Hepatocyte (in vitro differentiated cells): ENCODE data around the gene PTPMT1. TPM values are rescaled to one million over a fixed set of nuclear protein-coding genes. Genes with fewer than 3 reads are reported as not detected.
"Not testable (repeated sequence)": the region's sequence is repeated elsewhere in the genome, so short reads cannot be mapped to it uniquely, and the experiment has no call there.

Source experiments
- DNase-seq: peaks from one replicate; pipeline ENCODE4 v3.0.0-alpha.2; 2016; ENCODE audit warnings: low spot score
- H2AFZ ChIP-seq: fragments of 200-600 bp; sonication (generic); 2 replicates; pipeline ENCODE4 v1.6.0; 2016; ENCODE audit warnings: antibody characterized with exemption, mild to moderate bottlenecking
- H3K27ac ChIP-seq: fragments of 200-600 bp; sonication (generic); 2 replicates; pipeline ENCODE4 v1.5.1; 2016; ENCODE audit warnings: mild to moderate bottlenecking
- H3K27me3 ChIP-seq: fragments of 200-600 bp; sonication (generic); 2 replicates; pipeline ENCODE4 v1.6.1; 2016
- H3K36me3 ChIP-seq: fragments of 200-600 bp; sonication (generic); replicated peaks from 2 replicates; pipeline ENCODE4 v1.5.1; 2016; ENCODE audit warnings: low read depth; ENCODE audit not compliant: insufficient read depth
- H3K4me1 ChIP-seq: fragments of 200-600 bp; sonication (generic); 2 replicates; pipeline ENCODE4 v1.5.1; 2016; ENCODE audit warnings: mild to moderate bottlenecking, moderate library complexity; ENCODE audit not compliant: insufficient read depth
- H3K4me2 ChIP-seq: fragments of 200-600 bp; sonication (generic); 2 replicates; pipeline ENCODE4 v1.6.0; 2016
- H3K4me3 ChIP-seq: fragments of 200-600 bp; sonication (generic); 2 replicates; pipeline ENCODE4 v1.5.1; 2016; ENCODE audit warnings: mild to moderate bottlenecking
- H3K79me2 ChIP-seq: fragments of 200-600 bp; sonication (generic); 2 replicates; pipeline ENCODE4 v1.6.0; 2017; ENCODE audit warnings: mild to moderate bottlenecking
- H3K9me2 ChIP-seq: fragments of 200-600 bp; sonication (generic); replicated peaks from 2 replicates; pipeline ENCODE4 v1.6.0; 2017; ENCODE audit warnings: mild to moderate bottlenecking; ENCODE audit not compliant: insufficient read depth
- H3K9me3 ChIP-seq: fragments of 200-600 bp; sonication (generic); 2 replicates; pipeline ENCODE4 v1.5.1; 2016; ENCODE audit warnings: low read depth, mild to moderate bottlenecking
- H4K20me1 ChIP-seq: fragments of 200-600 bp; sonication (generic); 2 replicates; pipeline ENCODE4 v1.6.0; 2016; ENCODE audit warnings: mild to moderate bottlenecking; ENCODE audit not compliant: insufficient read depth, poor library complexity, severe bottlenecking
- CTCF ChIP-seq: fragments of 200-600 bp; sonication (generic); IDR thresholded peaks from 2 replicates; pipeline ENCODE4 v1.5.1; 2016; ENCODE audit warnings: antibody characterized with exemption, mild to moderate bottlenecking; ENCODE audit not compliant: poor library complexity
- EZH2 ChIP-seq: fragments of 200-600 bp; sonication (generic); IDR thresholded peaks from 2 replicates; pipeline ENCODE4 v1.6.1; 2016; ENCODE audit warnings: antibody characterized with exemption, mild to moderate bottlenecking, borderline replicate concordance
- EZH2phosphoT487 ChIP-seq: fragments of 200-600 bp; sonication (generic); IDR thresholded peaks from one replicate; pipeline ENCODE4 v1.6.1; 2018; ENCODE audit warnings: antibody characterized with exemption, mild to moderate bottlenecking, low read depth, moderate library complexity; ENCODE audit not compliant: unreplicated experiment, severe bottlenecking
- WGBS: methylation state at CpG from one replicate; pipeline ENCODE4 v1.1.6; 2016; ENCODE audit warnings: low lambda C conversion rate; ENCODE audit errors: missing lambda C conversion rate; 5-methylcytosine and 5-hydroxymethylcytosine counted together
- polyA plus RNA-seq: library from polyadenylated mRNA; unstranded; fragments of >200 nt; fragmentation: Nextera tagmentation; extraction: Ambion mirVana; gene quantifications from 2 replicates; pipeline ENCODE4 v1.2.1, GENCODE V29; 2016
- total RNA-seq: library from RNA; depleted of rRNA; stranded (reverse); fragments of >200 nt; gene quantifications from 2 replicates; pipeline ENCODE4 v1.2.3, GENCODE V29; 2014

PTPMT1 gene
- total and polyA plus RNA-seq, 2 experiments from 2014 or later = 108 to 112 TPM

- DNase-seq = no peak
- H3K27ac ChIP-seq = no peak overlapping the region
- no peaks in the 10 kb centered on the region for H3K27me3 ChIP-seq
- peaks cover 96% of the 10 kb centered on the region for H3K79me2 ChIP-seq
- peaks cover 28% of the 10 kb centered on the region for H3K4me1 ChIP-seq
- no peak overlapping the region for H3K4me2 ChIP-seq
- TF ChIP-seq EZH2 = no peak
- no peak for TF ChIP-seq CTCF
- TF ChIP-seq EZH2phosphoT487 = no peak
- peaks cover 99% of the 10 kb centered on the region for H4K20me1 ChIP-seq
- WGBS = 92% methylated on average over 6 of the region's 6 CpGs
- no peaks in the 10 kb centered on the region for H3K9me2 ChIP-seq
- H3K9me3 ChIP-seq = no peaks in the 10 kb centered on the region
- no peak overlapping the region for H2AFZ ChIP-seq
- no peak overlapping the region for H3K4me3 ChIP-seq
- no peaks in the 10 kb centered on the region for H3K36me3 ChIP-seq
These were observed 38.2 kb upstream of the PTPMT1 start for GRCh38 chr11:47527186-47527585.

GRCh38 chr11:47529951-47530350 is 35.4 kb upstream of the PTPMT1 start:
- Histone ChIP-seq H3K4me1 (peaks cover 10% of the 10 kb centered on the region), H3K36me3 (no peaks in the 10 kb centered on the region), H3K4me3 (no peak overlapping the region)

GRCh38 chr11:47530721-47531120 is 34.7 kb upstream of the PTPMT1 start:
- not testable (repeated sequence) for H3K9me3 ChIP-seq, H3K36me3 ChIP-seq, H3K9me2 ChIP-seq, H3K4me2 ChIP-seq, H3K27me3 ChIP-seq, H3K4me1 ChIP-seq, H2AFZ ChIP-seq, H3K27ac ChIP-seq, DNase-seq, H3K4me3 ChIP-seq
- Histone ChIP-seq H3K79me2 (peaks cover 100% of the 10 kb centered on the region), H4K20me1 (peaks cover 98% of the 10 kb centered on the region)
- 95% methylated on average over 9 of the region's 9 CpGs for WGBS

More at GRCh38 chr11:47529951-47530350, 35.4 kb upstream of the PTPMT1 start:
- Histone ChIP-seq H3K9me2 (no peaks in the 10 kb centered on the region), H2AFZ (no peak overlapping the region), H3K9me3 (no peaks in the 10 kb centered on the region), H4K20me1 (peaks cover 99% of the 10 kb centered on the region), H3K4me2 (no peak overlapping the region), H3K27me3 (no peaks in the 10 kb centered on the region), H3K27ac (no peak overlapping the region), H3K79me2 (peaks cover 100% of the 10 kb centered on the region)
- TF ChIP-seq CTCF = no peak
- no peak for TF ChIP-seq EZH2phosphoT487
- no peak for TF ChIP-seq EZH2
- DNase-seq = no peak
- 89% methylated on average over 4 of the region's 4 CpGs for WGBS

GRCh38 chr11:47531666-47532065 is 33.7 kb upstream of the PTPMT1 start:
- Histone ChIP-seq H3K9me2 (no peaks in the 10 kb centered on the region), H3K36me3 (no peaks in the 10 kb centered on the region), H3K9me3 (no peaks in the 10 kb centered on the region), H3K27ac (no peak overlapping the region), H2AFZ (no peak overlapping the region), H3K4me2 (no peak overlapping the region), H3K27me3 (no peaks in the 10 kb centered on the region), H4K20me1 (peaks cover 98% of the 10 kb centered on the region), H3K4me1 (peaks cover 11% of the 10 kb centered on the region), H3K4me3 (no peak overlapping the region), H3K79me2 (peaks cover 100% of the 10 kb centered on the region)
- DNase-seq = no peak
- 94% methylated on average over 3 of the region's 3 CpGs for WGBS
- TF ChIP-seq CTCF (no peak), EZH2phosphoT487 (no peak), EZH2 (no peak)
